H7 (cell line): ENCODE measurements around the gene UGT2B15. TPM values are rescaled to one million over a fixed set of nuclear protein-coding genes. Genes with fewer than 3 reads are reported as not detected.

Experiments
- DNase-seq: peaks from one replicate; pipeline ENCODE4 v3.0.0; 2012
- H3K27me3 ChIP-seq: 2 replicates; pipeline ENCODE4 v1.6.0; 2011; ENCODE audit warnings: mild to moderate bottlenecking, low read length; ENCODE audit not compliant: control insufficient read depth, insufficient read depth
- H3K36me3 ChIP-seq: replicated peaks from 2 replicates; pipeline ENCODE4 v1.5.1; 2011; ENCODE audit warnings: low read length; ENCODE audit not compliant: control insufficient read depth, insufficient read depth
- H3K4me3 ChIP-seq: 2 replicates; pipeline ENCODE4 v1.5.1; 2011; ENCODE audit warnings: low read depth, mild to moderate bottlenecking, control low read depth, low read length, moderate library complexity; ENCODE audit not compliant: insufficient read depth
- total RNA-seq: library from RNA; depleted of rRNA; stranded (reverse); fragments of >200 nt; shearing (Covaris generic); gene quantifications from 2 replicates; pipeline ENCODE4 v1.2.3, GENCODE V29; 2014; rRNA removed

UGT2B15 gene
- total RNA-seq, 1 experiment from 2014 or later = not detected

- Histone ChIP-seq H3K36me3 (no peaks in the 10 kb centered on the region), H3K4me3 (no peak overlapping the region), H3K27me3 (no peaks in the 10 kb centered on the region)
- DNase-seq = no peak
These were observed 54.6 kb downstream of the UGT2B15 start for GRCh38 chr4:68615699-68616422.

GRCh38 chr4:68613752-68614151, 56.7 kb downstream of the UGT2B15 start:
- DNase-seq = no peak
- Histone ChIP-seq H3K36me3 (no peaks in the 10 kb centered on the region), H3K4me3 (no peak overlapping the region), H3K27me3 (no peaks in the 10 kb centered on the region)

- Histone ChIP-seq H3K36me3 (no peaks in the 10 kb centered on the region), H3K27me3 (no peaks in the 10 kb centered on the region), H3K4me3 (no peak overlapping the region)
- DNase-seq = no peak
These were observed 64.2 kb downstream of the UGT2B15 start for GRCh38 chr4:68606240-68606639.

- no peak overlapping the region for H3K4me3 ChIP-seq
- H3K27me3 ChIP-seq = no peaks in the 10 kb centered on the region
- no peak for DNase-seq
- H3K36me3 ChIP-seq = no peaks in the 10 kb centered on the region
These were observed 71.3 kb downstream of the UGT2B15 start for GRCh38 chr4:68599150-68599549.

- Histone ChIP-seq H3K27me3 (no peaks in the 10 kb centered on the region), H3K4me3 (no peak overlapping the region), H3K36me3 (no peaks in the 10 kb centered on the region)
- DNase-seq = no peak
These were observed 73.0 kb downstream of the UGT2B15 start for GRCh38 chr4:68597482-68597881.

Other genes starting within 250 kb of the UGT2B15 start
- gene TMPRSS11E, start 223.2 kb downstream of the UGT2B15 start, total RNA-seq = 3.5 and 3.6 TPM in 2 replicates
- gene UGT2B17, start 94.3 kb downstream of the UGT2B15 start, total RNA-seq = not detected in 2 replicates
- not detected in 2 replicates for gene UGT2B10, start 145.3 kb upstream of the UGT2B15 start, total RNA-seq